Heart left ventricle (tissue), 13 donors: ENCODE measurements around the gene NUP133.
"Not testable (repeated sequence)": the region's sequence is repeated elsewhere in the genome, so short reads cannot be mapped to it uniquely, and the experiment has no call there.

ENCODE experiments used
- CTCF ChIP-seq, 12 donors: fragments of 200-600 bp; sonication (generic) in 4 of 12; IDR thresholded peaks; one replicate each; pipeline versions ENCODE4 v1.5.0 to v1.8.0; 2018 to 2022; ENCODE audit warnings: antibody characterized with exemption in 12 of 12, mild to moderate bottlenecking in 5 of 12
- POLR2A ChIP-seq, 2 donors: fragments of 450-650 bp; IDR thresholded peaks; one replicate each; pipeline ENCODE4 v1.6.1; 2017; ENCODE audit warnings: antibody characterized with exemption in 2 of 2, mild to moderate bottlenecking in 2 of 2, moderate library complexity in 2 of 2
- donor health status: ischemic (EF 13 %, LVEDD 7.1; RV severe dilation, severe dysfunction).
- donor health status: DM: no; HTN: yes; CAD: no.
- donor health status: DM: no; HTN: no; CAD: no.
- donor health status: ischemic (EF 25% LVEDD 6.9; RV normal size, moderate dysfunction).
- donor health status: ischemic (EF 25% LVEDD 5.7; RV mildly dilated, moderate dysfunction).
- donor health status: ischemic (EF 35%, LVEDD 5.7; RV mildly dilated, moderate dysfunction).
- donor health status: nonischemic (EF 11% LVEDD 7.7; RV severe dilation, severe dysfunction).
- donor health status: DM: yes; HTN: yes; CAD: no.
- donor health status: PGD.
- donor health status: ischemic (EF 29% LVEDD 5.4; RV normal size, mild dysfunction).
- donor health status: nonischemic (EF 23%, LVEDD 6.1; RV moderate dilation, normal function).

GRCh38 chr1:229511201-229511600, 3.1 kb upstream of the NUP133 start:
- not testable (repeated sequence) for TF ChIP-seq CTCF, POLR2A (IDR thresholded peaks at IDR 0.05)
